GM08714 (cell line): ENCODE results near the gene PHETA2.
"Not testable (repeated sequence)": the region's sequence is repeated elsewhere in the genome, so short reads cannot be mapped to it uniquely, and the experiment has no call there.

ENCODE experiments used
- H3K4me3 ChIP-seq: fragments of 200-500 bp; sonication (Bioruptor generic); 2 replicates; pipeline ENCODE4 v1.5.1; 2014; ENCODE audit warnings: mild to moderate bottlenecking, low read length, inconsistent platforms
- ZNF274 ChIP-seq: IDR thresholded peaks from 2 replicates; pipeline ENCODE4 v1.6.1; 2012; ENCODE audit warnings: mild to moderate bottlenecking, low read depth, low read length

PHETA2 gene

DNA sequence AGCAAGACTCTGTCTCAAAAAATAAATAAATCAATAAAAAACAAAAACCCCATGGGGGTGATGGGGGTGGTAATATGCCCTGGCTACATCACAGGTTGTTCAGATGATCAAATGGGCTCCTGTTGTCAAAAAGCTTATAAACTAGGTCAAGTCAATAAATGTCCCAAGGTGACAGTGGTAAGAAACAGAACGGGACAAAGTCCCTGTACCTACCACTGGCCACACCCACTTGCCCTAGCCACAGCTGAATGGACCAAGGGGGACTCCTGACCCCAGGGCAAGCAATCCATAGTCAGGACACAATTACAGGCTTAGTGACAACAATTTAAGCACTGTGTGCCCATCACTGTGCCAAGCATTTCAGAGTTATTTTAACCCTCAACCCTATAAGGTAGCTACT lies 9.4 kb upstream of the PHETA2 start:
- H3K4me3 ChIP-seq, result no peak overlapping the region
- no peak for TF ChIP-seq ZNF274

DNA sequence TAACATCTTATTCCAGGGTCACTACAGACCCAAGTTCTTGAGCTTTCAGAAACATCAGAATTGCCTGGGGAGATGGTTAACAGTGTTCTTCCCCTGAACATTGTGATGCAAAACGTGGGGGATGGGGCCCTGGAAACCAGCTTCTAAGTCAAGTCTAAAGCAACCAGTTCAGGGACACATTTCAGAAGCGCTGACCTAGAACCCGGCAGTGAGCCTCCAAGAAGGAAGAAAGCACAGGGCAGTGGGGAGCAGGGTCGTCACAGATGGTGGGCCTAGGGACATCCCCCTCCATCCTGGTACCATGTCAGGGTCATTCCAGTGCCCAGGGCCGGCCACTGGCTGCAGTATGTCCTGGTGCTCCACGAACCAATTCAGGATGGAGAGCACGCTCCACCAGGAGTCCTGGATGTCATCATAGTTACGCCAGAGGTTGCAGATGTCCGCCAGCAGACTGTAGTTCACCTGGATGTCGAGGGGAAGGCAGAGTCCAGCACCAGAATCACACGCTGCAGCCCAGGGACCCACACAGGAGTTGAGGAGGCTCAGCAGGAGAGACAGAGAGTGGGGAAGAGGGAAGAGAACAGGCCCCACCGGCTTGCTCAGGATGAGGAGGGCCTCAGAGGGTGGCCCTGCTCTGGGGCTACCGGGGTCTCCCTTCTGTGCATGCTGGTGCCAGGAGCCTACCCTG lies 8.5 kb upstream of the PHETA2 start:
- no peak overlapping the region for H3K4me3 ChIP-seq

DNA sequence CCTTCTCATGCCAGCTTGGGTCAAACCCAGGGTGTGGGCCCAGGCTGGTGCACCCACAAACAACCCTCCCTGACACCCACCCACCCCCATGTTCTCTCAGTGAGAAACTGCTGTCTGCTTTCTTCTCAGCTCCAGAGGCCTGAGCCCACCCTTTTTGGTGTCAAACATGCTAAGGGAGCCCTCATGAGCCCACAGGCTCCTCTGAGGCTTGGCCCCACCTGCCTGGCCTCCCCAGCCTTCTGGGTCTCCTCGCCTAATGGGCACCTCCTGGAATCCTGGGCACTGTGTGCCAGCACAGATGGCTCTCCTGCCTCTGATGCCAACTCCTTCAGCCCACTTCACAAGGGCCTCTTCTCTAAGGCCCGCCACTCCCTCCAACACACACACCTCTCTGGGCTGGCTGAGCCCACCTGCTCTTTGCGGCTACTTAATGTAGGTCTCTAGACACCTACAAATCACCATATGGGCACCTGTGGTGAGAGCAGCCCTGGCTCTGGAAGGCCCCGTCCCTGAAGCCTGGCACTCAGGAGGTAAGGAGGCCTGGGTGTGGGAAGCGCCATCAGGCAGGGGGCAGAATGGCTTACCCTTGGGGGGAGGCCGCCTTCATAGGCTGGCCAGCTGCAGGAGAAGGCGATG lies 7.8 kb upstream of the PHETA2 start:
- TF ChIP-seq ZNF274, result no peak
- H3K4me3 ChIP-seq, result no peak overlapping the region

More for the DNA sequence above, 8.5 kb upstream of the PHETA2 start:
- TF ChIP-seq ZNF274, result no peak

DNA sequence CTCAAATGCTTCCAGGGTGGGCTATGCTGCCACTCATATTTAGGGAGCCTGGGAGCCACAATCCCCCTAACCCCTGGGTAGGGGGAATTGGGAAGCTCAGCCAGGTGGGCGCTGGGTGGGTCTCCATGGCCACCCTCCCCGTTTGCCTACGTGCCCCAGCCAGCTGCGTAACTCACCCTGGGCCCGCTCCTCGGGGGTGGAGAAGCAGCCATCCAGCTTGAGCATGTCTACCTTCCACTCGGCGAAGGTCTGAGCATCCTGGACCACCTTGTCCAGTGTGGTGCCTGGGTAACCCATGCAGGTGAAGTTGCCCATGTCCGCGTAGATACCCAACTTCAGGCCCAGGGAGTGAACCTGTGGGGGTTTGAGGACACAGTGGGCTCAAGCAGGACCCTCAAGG lies 7.1 kb upstream of the PHETA2 start:
- no peak for TF ChIP-seq ZNF274
- no peak overlapping the region for H3K4me3 ChIP-seq

DNA sequence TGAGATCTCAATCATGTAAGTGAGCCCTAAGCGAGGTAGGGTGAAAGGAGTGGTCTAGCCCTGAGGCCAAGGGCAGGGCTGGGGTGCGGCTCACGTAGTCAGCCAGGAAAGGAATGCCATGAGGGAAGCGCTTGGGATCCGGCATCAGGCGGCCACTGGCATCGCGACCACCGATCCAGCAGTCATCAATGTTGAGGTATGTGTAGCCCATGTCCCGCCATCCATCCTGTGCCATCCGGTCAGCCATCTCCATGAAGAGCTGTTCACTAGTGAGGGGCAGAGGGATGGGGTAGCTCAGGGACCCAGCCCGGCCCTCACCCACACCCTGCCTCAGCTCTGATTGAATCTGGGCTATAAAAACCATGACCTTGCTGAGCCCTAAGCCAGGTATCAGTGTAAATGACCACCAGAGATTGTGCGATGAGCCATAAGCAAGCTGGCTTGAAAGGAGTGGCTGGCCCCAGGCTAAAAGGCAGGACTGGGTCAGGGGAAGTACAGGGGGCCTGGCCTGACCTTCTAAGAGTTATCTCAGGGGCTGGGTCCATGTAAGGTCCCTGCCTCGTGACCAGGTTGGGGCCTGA lies 6.3 kb upstream of the PHETA2 start:
- no peak for TF ChIP-seq ZNF274
- no peak overlapping the region for H3K4me3 ChIP-seq

DNA sequence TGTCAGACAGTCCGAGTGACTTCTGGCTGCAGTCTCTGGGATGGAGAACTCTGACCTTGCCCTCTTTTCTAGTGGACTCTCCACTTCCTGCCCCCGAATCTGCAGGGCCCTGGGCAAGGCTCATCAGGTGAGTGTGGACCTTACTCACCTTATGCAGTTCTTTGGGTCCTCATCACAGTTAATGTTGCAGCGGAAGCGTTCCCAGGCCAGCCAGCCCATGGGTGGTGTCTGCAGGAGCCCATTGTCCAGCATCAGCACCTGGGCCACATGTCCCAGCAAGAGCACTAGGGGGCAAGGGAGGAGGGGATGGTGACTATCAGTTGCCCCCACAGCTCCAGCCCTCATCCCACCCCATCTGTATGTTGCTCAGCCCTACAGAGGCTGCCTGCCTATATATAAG lies 5.8 kb upstream of the PHETA2 start:
- TF ChIP-seq ZNF274, result no peak
- H3K4me3 ChIP-seq, result no peak overlapping the region

DNA sequence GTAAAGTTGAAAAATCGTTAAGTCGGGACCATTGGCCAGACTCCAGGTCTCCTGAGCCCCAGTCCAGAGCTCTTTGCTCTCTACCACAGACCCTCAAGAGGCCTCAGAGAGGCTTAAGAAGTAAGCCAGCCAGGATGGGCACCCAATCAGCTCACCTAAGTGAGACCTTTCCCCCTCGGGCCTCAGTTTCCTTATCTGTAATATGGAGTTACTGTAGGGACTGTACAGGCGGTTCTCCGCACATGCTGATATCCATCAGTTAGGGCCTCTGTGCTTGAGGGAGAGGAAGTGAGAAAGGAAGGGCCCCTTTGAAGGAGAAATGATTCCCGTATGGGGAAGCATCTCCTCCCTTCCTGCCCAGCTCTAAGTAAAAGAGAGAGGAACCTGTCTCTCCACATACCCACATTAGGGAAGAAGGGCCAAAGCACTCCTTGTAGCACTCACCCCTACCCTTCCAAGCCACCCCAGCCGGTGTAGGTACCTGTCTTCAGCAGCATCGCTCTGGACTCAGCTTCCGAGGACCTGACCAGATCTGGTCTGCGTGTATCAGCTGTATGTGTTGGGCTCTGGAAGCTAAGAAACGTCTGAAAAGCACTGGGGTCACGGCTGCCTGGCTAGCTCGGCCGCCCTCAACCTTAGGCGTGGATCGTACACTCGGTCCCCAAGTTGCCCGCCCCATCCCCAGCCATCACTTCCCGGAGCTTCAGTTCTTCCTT lies 4.1 kb upstream of the PHETA2 start:
- peak overlapping the region; percentile 58; the same call in 1 of the 2 replicates for H3K4me3 ChIP-seq
- no peak for TF ChIP-seq ZNF274

DNA sequence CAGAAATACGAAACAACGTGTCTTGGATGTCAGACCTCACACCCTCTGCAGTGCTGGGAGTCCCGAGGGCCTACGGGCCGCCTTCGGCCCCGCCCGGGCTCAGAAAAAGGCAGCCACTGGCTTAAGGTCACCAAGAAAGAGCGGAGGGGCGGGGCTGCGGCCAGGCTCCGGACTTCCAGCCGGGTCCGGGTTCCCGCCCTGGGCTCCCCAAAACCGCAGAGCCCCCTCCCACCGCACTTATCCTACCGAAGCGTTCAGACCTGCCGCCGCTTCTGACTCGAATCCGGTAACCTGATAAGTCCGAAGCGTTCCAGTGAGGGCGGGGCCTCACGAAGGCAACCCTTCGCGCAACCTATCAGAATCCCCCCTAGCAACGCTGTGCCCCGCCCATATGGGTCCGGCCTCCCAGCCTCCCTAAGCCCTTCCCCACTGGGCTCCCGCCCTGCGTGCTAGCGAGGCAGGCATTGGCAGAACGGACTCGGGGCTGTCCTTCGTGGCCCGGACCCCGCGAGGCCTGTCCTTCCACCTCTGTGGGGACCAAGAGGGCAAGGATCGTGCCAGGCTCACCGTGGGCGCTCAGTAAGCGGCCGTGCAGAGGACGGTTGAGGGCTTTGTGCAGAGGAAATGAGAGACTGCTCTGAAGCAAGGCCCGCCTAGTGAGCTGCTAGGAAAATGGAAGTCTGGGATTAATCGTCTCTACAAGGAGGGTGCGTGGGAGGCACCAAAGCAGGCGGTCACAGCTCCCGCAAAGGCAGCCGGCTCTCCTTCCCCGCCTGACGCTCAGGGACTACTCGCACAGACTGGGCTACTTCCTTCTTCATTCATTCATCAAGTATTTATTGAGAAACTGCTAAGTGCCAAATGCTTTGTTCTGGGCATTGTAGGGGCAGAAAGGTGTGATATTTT lies 3.3 kb upstream of the PHETA2 start, which contains the start of gene NAGA:
NAGA (minus strand) TSS at position 296 of the 906 bp plus-strand sequence. CDS start 515 bp downstream, outside the sequence.
- no peak for TF ChIP-seq ZNF274
- H3K4me3 ChIP-seq, result peak within 1 kb of the TSS; percentile 58; the same call in 1 of the 2 replicates

DNA sequence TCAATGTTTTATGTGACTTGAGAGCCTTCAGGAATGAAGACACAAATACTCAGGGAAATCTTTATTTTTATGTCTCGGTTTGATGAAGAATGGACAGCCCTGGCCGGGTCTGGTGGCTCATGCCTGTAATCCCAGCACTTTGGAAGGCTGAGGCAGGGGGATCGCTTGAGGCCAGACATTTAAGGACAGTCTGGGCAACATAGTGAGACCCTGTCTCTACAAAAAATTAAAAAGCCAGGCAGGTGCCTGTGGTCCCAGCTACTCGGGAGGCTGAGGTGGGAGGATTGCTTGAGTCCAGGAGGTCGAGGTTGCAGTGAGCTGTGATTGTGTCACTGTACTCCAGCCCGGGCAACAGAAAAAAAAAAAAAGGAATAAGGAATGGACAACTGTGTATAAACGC lies 2.5 kb upstream of the PHETA2 start:
- H3K4me3 ChIP-seq, result not testable (repeated sequence)

DNA sequence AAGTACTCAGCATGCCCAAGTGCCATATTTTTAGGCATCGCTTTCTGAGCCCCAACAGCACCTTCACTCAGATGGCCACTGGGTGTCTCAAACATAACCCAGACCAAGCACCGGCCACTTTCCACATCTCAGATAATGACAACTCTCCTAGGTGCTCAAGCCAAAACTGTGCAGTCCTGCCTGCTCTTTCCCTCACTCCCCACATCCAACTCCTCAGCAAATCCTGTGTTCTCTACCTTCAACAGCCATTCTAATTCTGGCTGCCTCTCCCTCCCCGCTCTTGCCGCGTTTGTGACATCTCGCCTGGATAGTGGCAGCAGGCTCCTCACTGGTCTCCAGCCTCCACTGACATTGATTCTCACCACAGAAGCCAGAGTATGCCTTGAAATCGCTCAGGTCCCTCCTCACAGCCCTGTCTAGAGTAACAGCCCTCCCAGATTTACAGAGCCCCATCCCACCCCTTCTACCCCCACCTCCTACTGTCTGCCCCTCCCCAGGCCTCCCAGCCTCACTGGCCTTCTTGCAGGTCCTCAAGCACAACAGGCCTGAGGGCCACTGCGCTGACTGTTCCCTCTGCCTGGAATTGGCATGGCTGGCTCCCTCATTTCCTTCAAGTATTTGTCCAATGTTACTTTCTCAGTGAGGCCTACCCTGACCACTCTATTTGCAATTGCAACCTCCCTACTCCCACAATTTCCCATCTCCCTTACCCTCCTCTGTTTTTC lies 1.3 kb upstream of the PHETA2 start:
- H3K4me3 ChIP-seq, result no peak overlapping the region
- no peak for TF ChIP-seq ZNF274

DNA sequence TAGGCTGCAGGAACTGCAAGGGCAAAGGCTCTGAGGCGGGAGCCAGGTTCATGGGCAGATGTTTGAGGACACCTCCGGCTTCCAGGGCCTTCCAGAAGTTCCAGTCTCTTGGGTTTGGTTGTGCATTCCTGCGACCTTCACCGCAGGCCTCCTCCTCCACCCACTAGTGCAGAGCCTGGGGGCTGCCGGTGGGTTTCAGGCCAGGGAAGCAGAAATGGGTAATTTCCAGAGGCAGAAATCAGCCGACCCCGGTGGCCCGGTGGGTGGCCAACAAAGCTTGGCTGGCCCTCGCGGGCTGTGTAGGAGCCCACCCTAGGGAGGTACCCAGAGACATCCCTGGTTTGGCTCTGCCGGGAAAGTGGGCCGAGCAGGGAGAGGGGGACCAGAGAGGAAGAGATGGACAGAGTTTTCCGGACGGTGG lies 417 bp upstream of the PHETA2 start:
- no peak overlapping the region; the same call in 1 of the 2 replicates for H3K4me3 ChIP-seq
- no peak for TF ChIP-seq ZNF274

DNA sequence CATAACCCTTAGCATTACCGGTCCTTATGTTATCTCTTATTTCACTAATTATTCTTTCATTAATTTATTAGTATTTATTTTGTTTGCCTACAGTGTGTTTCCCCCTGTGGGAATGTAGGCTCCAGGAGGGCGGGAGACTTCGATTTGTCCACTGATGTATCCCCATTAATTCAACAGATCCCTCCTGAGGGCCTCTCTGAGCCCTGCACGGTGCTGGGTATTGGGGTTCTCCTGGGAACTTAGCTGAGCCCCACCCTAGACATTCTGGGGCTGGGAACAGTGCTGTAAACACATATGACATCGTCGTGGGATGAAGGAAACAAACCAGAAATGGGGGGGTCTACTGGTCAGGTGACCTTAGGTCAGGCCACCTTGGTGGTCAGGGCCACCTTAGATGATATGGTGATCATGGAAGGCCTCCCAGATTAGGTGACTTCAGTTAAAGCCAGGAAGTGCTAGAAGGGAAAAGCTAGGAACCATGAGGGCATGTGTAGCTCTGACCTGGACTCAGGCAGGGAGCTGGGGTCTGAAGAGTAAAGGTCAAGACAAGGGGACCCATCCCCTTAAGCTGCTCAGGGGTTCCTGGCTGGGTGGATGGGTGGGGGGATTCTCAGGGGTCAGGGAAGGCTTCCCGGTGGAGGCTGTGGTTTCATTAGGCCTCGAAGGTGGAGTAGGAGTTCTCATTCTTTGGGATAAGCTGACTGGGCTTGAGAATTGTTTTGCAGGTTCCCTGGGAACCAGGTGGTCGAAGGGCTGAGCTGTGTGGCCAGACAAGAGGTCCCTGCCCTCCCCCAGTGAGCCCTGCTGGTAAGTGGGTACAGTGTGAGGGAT lies 1.0 kb downstream of the PHETA2 start:
- no peak overlapping the region; the same call in 1 of the 2 replicates for H3K4me3 ChIP-seq
- TF ChIP-seq ZNF274, result no peak
